HG03354 (cell line): ENCODE data around the gene CACTIN.
A peak's percentile ranks its signal among the peaks of the same experiment; 100 is the strongest.
"Not testable (repeated sequence)": the region's sequence is repeated elsewhere in the genome, so short reads cannot be mapped to it uniquely, and the experiment has no call there.

ENCODE experiments used
- ATAC-seq: cut with Tn5 transposase; IDR thresholded peaks from one replicate; pipeline ENCODE4 v1.9.1; 2021; ENCODE audit warnings: mild to moderate bottlenecking; ENCODE audit not compliant: unreplicated experiment, poor library complexity, severe bottlenecking

Gene CACTIN

DNA sequence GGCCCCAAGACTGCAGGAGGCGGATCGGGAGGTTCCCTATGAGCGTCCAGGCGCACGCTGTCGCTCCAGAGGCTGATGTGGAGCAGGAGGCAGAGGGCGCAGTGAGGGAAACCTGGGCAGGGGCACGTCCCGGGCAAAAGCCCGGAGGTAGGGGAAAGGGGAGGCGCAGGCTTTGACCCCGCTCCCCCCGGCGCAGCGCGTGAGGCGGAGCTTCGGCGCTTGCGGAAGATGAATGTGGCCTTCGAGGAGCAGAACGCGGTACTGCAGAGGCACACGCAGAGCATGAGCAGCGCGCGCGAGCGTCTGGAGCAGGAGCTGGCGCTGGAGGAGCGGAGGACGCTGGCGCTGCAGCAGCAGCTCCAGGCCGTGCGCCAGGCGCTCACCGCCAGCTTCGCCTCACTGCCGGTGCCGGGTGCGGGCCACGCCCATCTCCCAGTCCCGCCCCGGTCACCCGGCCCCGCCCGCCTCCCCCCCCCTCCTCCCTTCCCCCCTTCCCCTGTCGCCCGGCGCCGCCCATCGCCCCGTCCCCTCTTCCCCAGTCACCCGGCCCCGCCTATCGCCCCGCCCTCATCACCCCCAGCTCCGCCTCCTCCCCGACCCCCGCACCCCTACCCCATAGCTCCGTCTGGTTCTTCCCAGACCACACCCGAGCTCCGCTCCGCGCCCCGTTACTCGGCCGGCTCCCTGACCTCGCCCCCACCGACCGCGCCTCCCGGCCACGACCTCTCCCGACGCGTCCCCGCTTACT lies 49.7 kb downstream of the CACTIN start:
- ATAC-seq: no peak

DNA sequence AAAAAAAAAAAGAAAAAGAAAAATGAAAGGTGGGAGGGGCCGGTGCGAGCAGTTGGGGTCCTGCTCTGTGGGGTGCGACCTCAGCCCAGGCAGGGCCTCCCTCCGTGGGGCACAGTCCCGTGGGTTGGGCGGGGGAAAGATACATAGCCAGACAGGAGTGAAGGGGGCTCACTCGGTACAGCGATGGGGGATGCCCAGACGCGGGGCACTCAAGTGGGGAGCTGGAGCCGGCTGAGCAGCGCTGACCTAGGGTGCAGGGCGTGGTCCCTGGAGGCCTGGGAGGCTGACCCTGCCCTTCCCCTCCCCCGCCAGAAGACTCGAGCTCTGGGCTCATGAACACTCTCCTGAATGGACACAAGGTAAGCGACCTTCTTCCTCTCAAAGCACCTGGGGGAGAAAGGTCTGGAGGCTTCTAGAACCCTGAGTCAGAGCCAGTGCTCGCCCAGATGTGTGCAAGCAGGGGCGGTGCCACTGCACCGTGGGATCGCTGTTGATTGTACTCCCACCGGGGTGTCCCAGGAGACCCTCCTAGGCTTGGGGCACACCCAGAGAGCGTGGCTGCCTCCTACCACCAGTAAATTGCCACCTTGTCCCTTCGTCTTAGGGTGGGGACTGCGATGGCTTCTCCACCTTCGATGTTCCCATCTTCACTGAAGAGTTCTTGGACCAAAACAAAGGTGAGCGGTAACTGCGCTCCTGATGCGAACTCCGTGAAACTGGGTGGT lies 50.5 kb downstream of the CACTIN start:
- ATAC-seq: no peak

DNA sequence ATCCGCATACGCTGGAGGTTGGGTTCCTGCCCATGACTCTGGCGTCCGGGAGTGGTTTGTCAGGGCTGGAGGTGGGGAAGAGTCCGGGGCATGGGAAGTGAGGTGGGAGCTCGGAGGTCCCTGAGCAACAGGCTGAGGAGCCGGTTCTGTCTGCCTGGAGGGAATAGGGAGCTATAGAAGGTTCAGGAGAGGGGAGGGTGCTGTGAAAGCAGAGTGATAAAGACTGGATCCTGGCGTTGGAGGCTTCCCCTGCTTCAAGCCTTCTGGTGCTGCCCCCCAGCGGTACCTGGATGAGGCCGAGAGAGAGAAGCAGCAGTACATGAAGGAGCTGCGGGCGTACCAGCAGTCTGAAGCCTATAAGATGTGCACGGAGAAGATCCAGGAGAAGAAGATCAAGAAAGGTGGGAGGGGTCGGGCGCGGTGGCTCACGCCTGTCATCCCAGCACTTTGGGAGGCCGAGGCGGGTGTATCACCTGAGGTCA lies 51.3 kb downstream of the CACTIN start:
- ATAC-seq: no peak

DNA sequence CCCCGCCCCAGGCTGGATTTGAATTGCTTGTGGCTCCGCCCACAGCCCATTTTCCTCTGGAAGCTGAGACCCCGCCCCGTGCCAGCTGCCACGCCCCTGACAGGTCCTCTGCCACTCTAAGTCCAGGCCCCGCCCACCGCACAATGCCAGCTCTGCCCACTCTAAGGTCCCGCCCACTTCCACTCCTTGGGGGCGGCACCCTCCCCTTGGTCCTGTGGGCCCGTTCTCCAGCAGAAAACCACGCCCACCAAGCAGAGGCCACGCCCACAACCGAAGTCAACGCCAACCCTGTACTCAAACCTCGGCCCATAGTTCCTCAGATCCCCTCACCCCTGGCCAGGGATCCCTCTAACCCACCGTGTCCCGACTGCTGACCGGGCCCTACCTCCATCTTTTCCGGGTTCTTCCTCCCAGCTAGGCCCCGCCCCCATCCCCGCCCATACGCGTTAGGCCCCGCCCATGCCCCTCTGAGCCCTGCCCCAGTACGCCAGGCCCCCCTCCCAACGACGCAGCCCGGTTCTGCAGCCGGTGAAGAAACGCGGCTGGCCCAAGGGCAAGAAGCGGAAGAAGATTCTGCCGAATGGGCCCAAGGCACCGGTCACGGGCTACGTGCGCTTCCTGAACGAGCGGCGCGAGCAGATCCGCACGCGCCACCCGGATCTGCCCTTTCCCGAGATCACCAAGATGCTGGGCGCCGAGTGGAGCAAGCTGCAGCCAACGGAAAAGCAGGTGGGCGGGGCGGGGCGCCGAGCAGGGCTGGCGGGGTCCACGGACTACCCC lies 52.5 kb downstream of the CACTIN start:
- no peak for ATAC-seq

GRCh38 chr19:3573162-3573857 lies 53.3 kb downstream of the CACTIN start:
- ATAC-seq: peak; percentile 17

GRCh38 chr19:3572855-3573161 lies 53.8 kb downstream of the CACTIN start, which contains the start of gene HMG20B:
TSS of gene HMG20B (plus strand) at chr19:3572944. CDS start at chr19:3573310, 366 bp downstream.
- no peak for ATAC-seq

DNA sequence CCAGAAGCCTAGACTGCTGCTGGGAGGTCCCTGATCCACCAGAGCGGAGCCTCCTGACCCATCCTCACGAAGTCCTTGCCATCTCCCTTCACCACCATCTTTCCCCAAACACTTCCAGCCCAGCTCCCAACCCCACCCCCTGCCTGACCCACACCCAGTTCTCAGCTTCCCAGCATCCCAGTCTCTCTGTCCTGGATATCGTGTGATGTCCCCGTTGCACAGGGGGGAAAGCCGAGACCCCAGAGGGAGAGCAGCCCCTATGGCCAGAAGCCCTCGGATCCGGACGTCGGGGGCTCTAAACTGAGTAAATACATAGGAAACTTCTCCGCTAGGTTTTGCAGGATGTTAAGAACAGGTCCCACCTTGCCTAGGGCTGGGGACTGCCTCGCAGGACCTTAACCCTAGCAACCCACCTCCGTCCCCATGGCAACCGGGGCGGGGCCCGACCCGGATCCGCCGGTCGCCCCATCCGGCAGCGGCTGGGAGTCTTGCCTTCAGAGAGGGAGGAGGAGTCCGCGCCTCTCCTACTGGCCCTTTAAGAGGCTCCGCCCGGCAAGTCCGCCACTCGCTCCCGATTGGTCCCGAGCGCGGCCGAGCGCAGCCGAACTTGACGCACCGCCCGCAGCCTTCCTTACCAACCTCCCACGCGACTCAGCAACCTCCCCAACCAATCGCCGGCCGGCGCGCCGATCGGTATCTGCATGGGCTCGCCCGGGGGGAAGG lies 54.3 kb downstream of the CACTIN start:
- peak; percentile 86 for ATAC-seq

DNA sequence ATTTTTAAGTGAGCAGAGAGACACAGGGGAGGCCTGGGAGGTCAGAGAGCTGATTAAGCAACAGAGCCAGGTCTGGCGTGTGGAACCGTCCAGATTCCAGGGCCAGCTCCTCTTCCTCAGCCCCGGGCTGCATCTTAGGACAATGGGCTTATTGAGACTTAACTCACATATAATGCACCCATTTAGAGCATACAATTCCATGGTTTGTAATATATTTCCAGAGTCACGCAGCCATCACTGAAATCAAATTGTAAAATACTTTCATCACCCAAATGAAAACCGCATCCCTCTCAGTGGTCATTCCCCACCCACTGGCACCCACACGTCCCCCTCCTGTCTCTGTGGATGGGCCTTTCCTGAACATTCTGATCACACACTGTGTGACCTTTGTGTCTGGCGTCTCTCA lies 56.0 kb downstream of the CACTIN start:
- no peak for ATAC-seq

GRCh38 chr19:3570042-3570441 lies 56.5 kb downstream of the CACTIN start:
- not testable (repeated sequence) for ATAC-seq

DNA sequence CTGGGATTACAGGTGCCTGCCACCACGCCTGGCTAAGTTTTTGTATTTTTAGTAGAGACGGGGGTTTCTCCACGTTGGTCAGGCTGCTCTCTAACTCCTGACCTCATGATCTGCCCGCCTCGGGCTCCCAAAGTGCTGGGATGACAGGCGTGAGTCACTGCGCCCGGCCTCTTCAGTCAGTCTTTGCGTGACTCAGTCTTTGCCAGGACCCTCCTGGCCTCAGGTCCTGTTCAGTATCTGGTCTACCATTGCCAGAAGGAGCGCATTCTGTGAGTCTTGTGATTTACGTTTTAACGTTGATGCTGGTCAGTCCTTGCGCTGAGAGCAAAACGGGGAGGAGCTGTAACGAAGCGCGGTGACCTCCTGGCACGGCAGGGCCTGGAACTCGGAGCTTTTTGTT lies 61.5 kb downstream of the CACTIN start:
- ATAC-seq: no peak

GRCh38 chr19:3563709-3564524 lies 62.7 kb downstream of the CACTIN start:
- ATAC-seq: no peak
